ENCODE data around the gene CENPS. TPM values are rescaled to one million over a fixed set of nuclear protein-coding genes. Genes with fewer than 3 reads are reported as not detected.

CENPS gene
- total RNA-seq, 2 donors from 2014 or later, result 23.1 to 30.8 TPM

GRCh38 chr1:10433790-10434189 is 3.6 kb downstream of the CENPS start:
- DNase-seq, result no peak
- Mint-ChIP-seq H3K36me3 (ENCODE audit: low read depth) (peaks cover 2% of the 10 kb centered on the region), H3K9me3 (no peaks in the 10 kb centered on the region), H3K4me1 (peaks cover 15% of the 10 kb centered on the region), H3K27ac (no peak overlapping the region), H3K27me3 (ENCODE audit: insufficient read depth) (peaks cover 2% of the 10 kb centered on the region), H3K4me3 (no peak overlapping the region)
- no peaks in the 10 kb centered on the region for H3K4me1 ChIP-seq (ENCODE audit: control insufficient read depth, insufficient read depth, low read length)
- no peaks in the 10 kb centered on the region for H3K36me3 ChIP-seq (ENCODE audit: control insufficient read depth, insufficient read depth, low read length)
- TF ChIP-seq CTCF (conservative IDR thresholded peaks at IDR 0.05), result no peak
- H3K27ac ChIP-seq (ENCODE audit: low read depth, low read length), result no peak overlapping the region
- WGBS, 2 experiments (ENCODE audit: insufficient coverage in 1 of 2, insufficient read length in 1 of 2), result 96 to 100% methylated on average over 3 to 9 of the region's 11 CpGs
- no peaks in the 10 kb centered on the region for H3K9me3 ChIP-seq (ENCODE audit: control insufficient read depth, low read length)
- no peaks in the 10 kb centered on the region for H3K27me3 ChIP-seq (ENCODE audit: control insufficient read depth, insufficient read depth, low read length, poor library complexity, severe bottlenecking)
- no peak overlapping the region for H3K4me3 ChIP-seq (ENCODE audit: low read length)
- H3K9ac ChIP-seq (ENCODE audit: extremely low read depth, low read length, poor library complexity, severe bottlenecking), result no peak overlapping the region

GRCh38 chr1:10434590-10434989 is 4.4 kb downstream of the CENPS start:
- no peaks in the 10 kb centered on the region for H3K4me1 ChIP-seq (ENCODE audit: control insufficient read depth, insufficient read depth, low read length)
- H3K36me3 ChIP-seq (ENCODE audit: control insufficient read depth, insufficient read depth, low read length), result no peaks in the 10 kb centered on the region
- H3K9ac ChIP-seq (ENCODE audit: extremely low read depth, low read length, poor library complexity, severe bottlenecking), result no peak overlapping the region
- H3K36me3 Mint-ChIP-seq (ENCODE audit: low read depth), result peaks cover 2% of the 10 kb centered on the region
- no peak for DNase-seq
- WGBS, 2 experiments (ENCODE audit: insufficient coverage in 1 of 2, insufficient read length in 1 of 2), result 95 to 96% methylated on average over 5 of the region's 5 CpGs
- H3K27me3 ChIP-seq (ENCODE audit: control insufficient read depth, insufficient read depth, low read length, poor library complexity, severe bottlenecking), result no peaks in the 10 kb centered on the region
- TF ChIP-seq CTCF (conservative IDR thresholded peaks at IDR 0.05), result no peak
- H3K27ac Mint-ChIP-seq, result no peak overlapping the region
- H3K27me3 Mint-ChIP-seq (ENCODE audit: insufficient read depth), result no peaks in the 10 kb centered on the region
- H3K27ac ChIP-seq (ENCODE audit: low read depth, low read length), result no peak overlapping the region
- no peak overlapping the region for H3K4me3 ChIP-seq (ENCODE audit: low read length)
- no peak overlapping the region for H3K4me3 Mint-ChIP-seq
- H3K9me3 ChIP-seq (ENCODE audit: control insufficient read depth, low read length), result no peaks in the 10 kb centered on the region
- no peaks in the 10 kb centered on the region for H3K9me3 Mint-ChIP-seq
- peaks cover 16% of the 10 kb centered on the region for H3K4me1 Mint-ChIP-seq

GRCh38 chr1:10437052-10437451 is 6.8 kb downstream of the CENPS start:
- DNase-seq, result no peak
- Histone ChIP-seq H3K36me3 (ENCODE audit: control insufficient read depth, insufficient read depth, low read length) (peaks cover 7% of the 10 kb centered on the region), H3K4me1 (ENCODE audit: control insufficient read depth, insufficient read depth, low read length) (no peaks in the 10 kb centered on the region), H3K27ac (ENCODE audit: low read depth, low read length) (no peak overlapping the region), H3K9ac (ENCODE audit: extremely low read depth, low read length, poor library complexity, severe bottlenecking) (no peak overlapping the region), H3K9me3 (ENCODE audit: control insufficient read depth, low read length) (no peaks in the 10 kb centered on the region), H3K27me3 (ENCODE audit: control insufficient read depth, insufficient read depth, low read length, poor library complexity, severe bottlenecking) (no peaks in the 10 kb centered on the region), H3K4me3 (ENCODE audit: low read length) (no peak overlapping the region)
- no peak overlapping the region for H3K27ac Mint-ChIP-seq
- H3K27me3 Mint-ChIP-seq (ENCODE audit: insufficient read depth), result no peaks in the 10 kb centered on the region
- peaks cover 6% of the 10 kb centered on the region for H3K36me3 Mint-ChIP-seq (ENCODE audit: low read depth)
- no peaks in the 10 kb centered on the region for H3K9me3 Mint-ChIP-seq
- 96% methylated on average over 1 of the region's 1 CpG; no CpG with 5 or more reads in 1 of the 2 experiments for WGBS, 2 experiments (ENCODE audit: insufficient coverage in 1 of 2, insufficient read length in 1 of 2)
- peaks cover 6% of the 10 kb centered on the region for H3K4me1 Mint-ChIP-seq
- no peak overlapping the region for H3K4me3 Mint-ChIP-seq
- no peak for TF ChIP-seq CTCF (conservative IDR thresholded peaks at IDR 0.05)
